ENCODE data around the gene TMEM82. TPM values are rescaled to one million over a fixed set of nuclear protein-coding genes. Genes with fewer than 3 reads are reported as not detected.

TMEM82 gene
- total RNA-seq, 4 donors from 2014 or later: not detected

- peaks cover 40 to 84% (median 45%) of the 10 kb centered on the region in 3 donors for H3K4me1 ChIP-seq
- TF ChIP-seq CTCF (IDR thresholded peaks at IDR 0.05): no peak
- TF ChIP-seq POLR2A (IDR thresholded peaks at IDR 0.05): no peak
- DNase-seq: no peak
- no peak overlapping the region for H3K27ac ChIP-seq
- H3K9me3 ChIP-seq: no peaks in the 10 kb centered on the region
- 77 to 90% methylated on average over 2 to 10 of the region's 10 CpGs for WGBS, 2 donors
- H3K4me3 ChIP-seq: no peak overlapping the region
- H3K36me3 ChIP-seq: peaks cover 0 to 12% (median 0%) of the 10 kb centered on the region in 3 donors
- H3K27me3 ChIP-seq: peaks cover 0 to 33% (median 1%) of the 10 kb centered on the region in 4 donors
- intact Hi-C loops (cut with DNase I): no loop called here
Measured at GRCh38 chr1:15762546-15762945, 20.2 kb downstream of the TMEM82 start.

GRCh38 chr1:15764269-15764764 is 22.0 kb downstream of the TMEM82 start:
- WGBS, 2 donors: 25 to 60% methylated on average over 2 to 7 of the region's 10 CpGs
- DNase-seq: no peak

GRCh38 chr1:15764890-15765289 is 22.6 kb downstream of the TMEM82 start:
- Histone ChIP-seq H3K4me1 (peaks cover 22 to 70% (median 35%) of the 10 kb centered on the region in 3 donors), H3K27ac (peak overlapping the region; percentile 76 to 89 (median 85)), H3K36me3 (peaks cover 0 to 34% (median 4%) of the 10 kb centered on the region in 3 donors), H3K27me3 (peaks cover 0 to 9% (median 0%) of the 10 kb centered on the region in 4 donors), H3K4me3 (no peak overlapping the region), H3K9me3 (no peaks in the 10 kb centered on the region)
- 71 to 73% methylated on average over 1 to 2 of the region's 15 CpGs for WGBS, 2 donors
- intact Hi-C loops (cut with DNase I): no loop called here
- TF ChIP-seq CTCF (IDR thresholded peaks at IDR 0.05) (no peak), POLR2A (IDR thresholded peaks at IDR 0.05) (no peak)
- DNase-seq: no peak

More at GRCh38 chr1:15764269-15764764, 22.0 kb downstream of the TMEM82 start:
- Histone ChIP-seq H3K9me3 (no peaks in the 10 kb centered on the region), H3K27ac (peak overlapping the region; percentile 76 to 89 (median 85)), H3K27me3 (peaks cover 0 to 15% (median 1%) of the 10 kb centered on the region in 4 donors), H3K36me3 (peaks cover 0 to 30% (median 4%) of the 10 kb centered on the region in 3 donors), H3K4me1 (peaks cover 27 to 76% (median 36%) of the 10 kb centered on the region in 3 donors), H3K4me3 (no peak overlapping the region)
- intact Hi-C loops (cut with DNase I): no loop called here
- TF ChIP-seq POLR2A (IDR thresholded peaks at IDR 0.05) (peak in 1 of 4 donors; percentile 25), CTCF (IDR thresholded peaks at IDR 0.05) (no peak)

GRCh38 chr1:15765495-15766194 is 23.3 kb downstream of the TMEM82 start:
- no peaks in the 10 kb centered on the region for H3K9me3 ChIP-seq
- no peak for DNase-seq
- H3K4me3 ChIP-seq: peak overlapping the region in 1 of 4 donors; percentile 12
- whole genome bisulfite sequencing, 2 donors: 44 to 48% methylated on average over 17 to 20 of the region's 20 CpGs
- peak overlapping the region; percentile 76 to 89 (median 85) for H3K27ac ChIP-seq
- H3K36me3 ChIP-seq: peaks cover 0 to 41% (median 4%) of the 10 kb centered on the region in 3 donors
- intact Hi-C loops (cut with DNase I): no loop called here
- H3K4me1 ChIP-seq: peaks cover 16 to 63% (median 28%) of the 10 kb centered on the region in 3 donors
- TF ChIP-seq CTCF (IDR thresholded peaks at IDR 0.05) (peak in 1 of 6 experiments; percentile 15), POLR2A (IDR thresholded peaks at IDR 0.05) (peak in 1 of 4 donors; percentile 53)
- H3K27me3 ChIP-seq: peaks cover 0 to 4% (median 0%) of the 10 kb centered on the region in 4 donors

GRCh38 chr1:15767941-15768340 is 25.6 kb downstream of the TMEM82 start:
- Histone ChIP-seq H3K36me3 (peaks cover 0 to 64% (median 4%) of the 10 kb centered on the region in 3 donors), H3K4me1 (peaks cover 14 to 47% (median 24%) of the 10 kb centered on the region in 3 donors), H3K27ac (peak overlapping the region in 1 of 4 donors; percentile 6), H3K9me3 (no peaks in the 10 kb centered on the region), H3K27me3 (no peaks in the 10 kb centered on the region), H3K4me3 (no peak overlapping the region)
- TF ChIP-seq POLR2A (IDR thresholded peaks at IDR 0.05) (no peak), CTCF (IDR thresholded peaks at IDR 0.05) (no peak)
- DNase-seq: no peak
- 86 to 100% methylated on average over 1 of the region's 5 CpGs for WGBS, 2 donors
- intact Hi-C loops (cut with DNase I): no loop called here

Data from esophagus squamous epithelium (tissue), 5 donors.